Left forelimb (tissue), 1 donor: Measurements from ENCODE around the gene ZMYND19.
"Not testable (repeated sequence)": the region's sequence is repeated elsewhere in the genome, so short reads cannot be mapped to it uniquely, and the experiment has no call there.

Experiments used
- DNase-seq: peaks from one replicate; pipeline ENCODE4 v3.0.0-alpha.2; 2018; ENCODE audit warnings: low spot score

The ZMYND19 gene

GRCh38 chr9:137590469-137591383, at the start of gene ZMYND19:
ZMYND19 (minus strand) TSS chr9:137590512; CDS start chr9:137590263, 249 bp downstream.
- DNase-seq = peak; percentile 94

- DNase-seq = no peak
Measured at GRCh38 chr9:137639303-137640051, 49.2 kb upstream of the ZMYND19 start.

GRCh38 chr9:137638680-137639079, 48.4 kb upstream of the ZMYND19 start:
- DNase-seq = no peak

- DNase-seq = no peak
Measured at GRCh38 chr9:137634016-137634415, 43.7 kb upstream of the ZMYND19 start.

GRCh38 chr9:137632230-137633161, 42.2 kb upstream of the ZMYND19 start:
- no peak for DNase-seq

- DNase-seq = no peak
Measured at GRCh38 chr9:137631345-137632229, 41.3 kb upstream of the ZMYND19 start.

GRCh38 chr9:137630679-137631078, 40.4 kb upstream of the ZMYND19 start:
- no peak for DNase-seq

GRCh38 chr9:137630126-137630525, 39.8 kb upstream of the ZMYND19 start:
- no peak for DNase-seq

GRCh38 chr9:137627406-137627805, 37.1 kb upstream of the ZMYND19 start:
- not testable (repeated sequence) for DNase-seq

- no peak for DNase-seq
Measured at GRCh38 chr9:137626464-137626863, 36.2 kb upstream of the ZMYND19 start.

- not testable (repeated sequence) for DNase-seq
Measured at GRCh38 chr9:137622211-137622610, 31.9 kb upstream of the ZMYND19 start.

- DNase-seq = no peak
Measured at GRCh38 chr9:137621131-137621757, 30.9 kb upstream of the ZMYND19 start.

GRCh38 chr9:137620581-137620980, 30.3 kb upstream of the ZMYND19 start:
- no peak for DNase-seq

GRCh38 chr9:137620048-137620405, 29.7 kb upstream of the ZMYND19 start:
- no peak for DNase-seq

GRCh38 chr9:137619240-137620047, 29.1 kb upstream of the ZMYND19 start:
- no peak for DNase-seq

- peak; percentile 94 for DNase-seq
Measured at GRCh38 chr9:137618105-137619067, 28.1 kb upstream of the ZMYND19 start, which contains the start of gene EHMT1. EHMT1 (plus strand) TSS chr9:137619005; CDS start chr9:137619029, 24 bp downstream.

GRCh38 chr9:137615387-137615871, 25.1 kb upstream of the ZMYND19 start:
- no peak for DNase-seq
